B cell (primary cell): ENCODE measurements around the gene CNST. TPM values are rescaled to one million over a fixed set of nuclear protein-coding genes. Genes with fewer than 3 reads are reported as not detected.

Experiments
- ATAC-seq: fragments of 200-7000 bp; cut with Tn5 transposase; one replicate; pipeline ENCODE4 v1.10.0; 2021; ENCODE audit warnings: low read depth, mild to moderate bottlenecking, moderate number of reproducible peaks, moderate library complexity
- CTCF ChIA-PET: fragments of 350-600 bp; sonication (Branson Sonifier 250); formaldehyde crosslinking; loops from one replicate; lab custom pipeline; 2021; ENCODE audit warnings: antibody characterized with exemption, inconsistent platforms; lab: Charles Lee
- POLR2A ChIA-PET: fragments of 350-600 bp; sonication (Branson Sonifier 250); formaldehyde crosslinking; loops from one replicate; lab custom pipeline; 2021; ENCODE audit warnings: antibody characterized with exemption; lab: Charles Lee
- DNase-seq: peaks from one replicate; pipeline ENCODE4 v3.0.0; 2013
- H2AFZ ChIP-seq: 2 replicates; pipeline ENCODE4 v1.6.1; 2012; ENCODE audit warnings: mild to moderate bottlenecking, low read depth, low read length; ENCODE audit not compliant: insufficient read depth, poor library complexity, severe bottlenecking
- H3K27ac ChIP-seq, 2 donors: 1 replicate in 1 of 2; 2 replicates in 1 of 2; pipeline ENCODE4 v1.5.1; 2012 to 2013; ENCODE audit warnings: low read length in 2 of 2, mild to moderate bottlenecking in 2 of 2, moderate library complexity in 1 of 2
- H3K27me3 ChIP-seq, 4 experiments: fragments of 200-600 bp in 1 of 4; sonication (generic) in 1 of 4; replicated peaks in 1 of 4; 1 replicate in 2 of 4; 2 replicates in 2 of 4; pipeline versions ENCODE4 v1.6.1 to v1.7.0; 2013 to 2016; ENCODE audit warnings: low read length in 3 of 4, mild to moderate bottlenecking in 2 of 4, mixed read lengths in 1 of 4, moderate library complexity in 1 of 4; ENCODE audit not compliant: insufficient read depth in 4 of 4, control insufficient read depth in 3 of 4; ENCODE audit errors: control extremely low read depth in 1 of 4
- H3K36me3 ChIP-seq, 2 experiments: replicated peaks in 1 of 2; 1 replicate in 1 of 2; 2 replicates in 1 of 2; pipeline versions ENCODE4 v1.6.1 to v1.7.1; 2013; ENCODE audit warnings: low read length in 1 of 2; ENCODE audit not compliant: insufficient read depth in 2 of 2, control insufficient read depth in 1 of 2; ENCODE audit errors: control extremely low read depth in 1 of 2, extremely low read depth in 1 of 2
- H3K4me1 ChIP-seq, 2 donors: fragments of 200-600 bp in 1 of 2; sonication (generic) in 1 of 2; 1 replicate in 1 of 2; 2 replicates in 1 of 2; pipeline versions ENCODE4 v1.5.1 to v1.6.1; 2013 to 2017; ENCODE audit warnings: low read length in 2 of 2; ENCODE audit not compliant: control insufficient read depth in 2 of 2, insufficient read depth in 2 of 2
- H3K4me2 ChIP-seq: replicated peaks from 2 replicates; pipeline ENCODE3; 2012; ENCODE audit warnings: mild to moderate bottlenecking, low read depth, low read length; ENCODE audit not compliant: poor library complexity, severe bottlenecking
- H3K4me3 ChIP-seq, 5 experiments: fragments of 200-600 bp in 1 of 5; sonication (generic) in 1 of 5; 1 replicate in 3 of 5; 2 replicates in 2 of 5; pipeline versions ENCODE4 v1.5.1 to v1.7.0; 2011 to 2016; ENCODE audit warnings: low read length in 4 of 5, mild to moderate bottlenecking in 4 of 5, low read depth in 2 of 5, control low read depth in 1 of 5, moderate library complexity in 1 of 5; ENCODE audit not compliant: insufficient read depth in 1 of 5; ENCODE audit errors: control extremely low read depth in 1 of 5, extremely low read depth in 1 of 5
- H3K79me2 ChIP-seq: fragments of 200-600 bp; sonication (generic); one replicate; pipeline ENCODE4 v1.6.0; 2016; ENCODE audit warnings: low read length; ENCODE audit not compliant: control insufficient read depth, insufficient read depth
- H3K9ac ChIP-seq: fragments of 200-600 bp; sonication (generic); 2 replicates; pipeline ENCODE4 v1.6.1; 2017; ENCODE audit warnings: mild to moderate bottlenecking, low read length, moderate library complexity
- H3K9me3 ChIP-seq, 3 donors: one replicate each; pipeline versions ENCODE4 v1.6.1 to v1.7.1; 2013; ENCODE audit warnings: low read length in 2 of 3; ENCODE audit not compliant: control insufficient read depth in 2 of 3, insufficient read depth in 1 of 3; ENCODE audit errors: control extremely low read depth in 1 of 3
- H4K20me1 ChIP-seq: 2 replicates; pipeline ENCODE4 v1.6.0; 2012; ENCODE audit warnings: mild to moderate bottlenecking, low read length; ENCODE audit not compliant: insufficient read depth, control insufficient read depth, poor library complexity, severe bottlenecking
- H3K27ac Mint-ChIP-seq: one replicate; pipeline ENCODE4 v1.8.0; 2021; ENCODE audit warnings: mixed read lengths
- H3K27me3 Mint-ChIP-seq: one replicate; pipeline ENCODE4 v1.8.0; 2021; ENCODE audit warnings: mixed read lengths
- H3K4me1 Mint-ChIP-seq: one replicate; pipeline ENCODE4 v1.8.0; 2021; ENCODE audit warnings: mixed read lengths
- H3K4me3 Mint-ChIP-seq: one replicate; pipeline ENCODE4 v1.8.0; 2021; ENCODE audit warnings: mixed read lengths
- H3K9me3 Mint-ChIP-seq: one replicate; pipeline ENCODE4 v1.8.0; 2022; ENCODE audit warnings: mixed read lengths; ENCODE audit not compliant: insufficient read depth
- CTCF ChIP-seq: fragments of 200-600 bp; IDR thresholded peaks from one replicate; pipeline ENCODE4 v1.8.0; 2022; ENCODE audit warnings: antibody characterized with exemption, mild to moderate bottlenecking
- EZH2 ChIP-seq: IDR thresholded peaks from 2 replicates; pipeline ENCODE4 v1.6.1; 2012; ENCODE audit warnings: borderline replicate concordance, low read depth, mild to moderate bottlenecking, moderate library complexity, low read length; ENCODE audit not compliant: insufficient read depth, poor library complexity, severe bottlenecking
- WGBS: methylation state at CpG from one replicate; pipeline ENCODE4 v1.1.5; 2013; ENCODE audit warnings: missing lambda C conversion rate; ENCODE audit not compliant: insufficient coverage; 5-methylcytosine and 5-hydroxymethylcytosine counted together
- intact Hi-C: fragments of 100-400 bp; cut with micrococcal nuclease; formaldehyde crosslinking; loops from one replicate; pipeline ENCODE4 v1.10.0; 2022
- polyA plus RNA-seq: library from polyadenylated mRNA; depleted of rRNA; stranded (reverse); fragments of >200 nt; gene quantifications from 2 replicates; pipeline ENCODE4 v1.2.3, GENCODE V29; 2012
- total RNA-seq, 2 donors: library from RNA; stranded (reverse); fragments of 120-200 nt in 1 of 2; gene quantifications; 1 replicate in 1 of 2; 2 replicates in 1 of 2; pipeline versions ENCODE4 v1.2.3 to v1.2.4, GENCODE V29; 2013 to 2022

Gene CNST
- total and polyA plus RNA-seq, 2 donors (not counting 1 experiment from before 2014, with no cell fraction given), result 26.9 to 54.0 TPM

- Mint-ChIP-seq H3K9me3 (no peaks in the 10 kb centered on the region), H3K27me3 (no peaks in the 10 kb centered on the region), H3K4me3 (no peak overlapping the region), H3K4me1 (peaks cover 42% of the 10 kb centered on the region), H3K27ac (no peak overlapping the region)
- ATAC-seq, result no peak
- no peak overlapping the region for H3K9ac ChIP-seq
- H3K27ac ChIP-seq, result no peak overlapping the region
- H3K4me3 ChIP-seq, result no peak overlapping the region
- H3K9me3 ChIP-seq, result peaks cover 0 to 2% (median 0%) of the 10 kb centered on the region in 3 donors
- ChIA-PET CTCF (no interaction called here), POLR2A (no interaction called here)
- no peaks in the 10 kb centered on the region for H3K27me3 ChIP-seq
- H3K4me1 ChIP-seq, result no peaks in the 10 kb centered on the region
- peaks cover 12 to 34% of the 10 kb centered on the region in 2 experiments for H3K36me3 ChIP-seq
- H4K20me1 ChIP-seq, result peaks cover 84% of the 10 kb centered on the region
- DNase-seq, result no peak
- no peak for TF ChIP-seq CTCF
- TF ChIP-seq EZH2, result no peak
- WGBS, result 87% methylated on average over 3 of the region's 3 CpGs
- intact Hi-C loops, result no loop called here
- H3K79me2 ChIP-seq, result peaks cover 99% of the 10 kb centered on the region
- no peak overlapping the region for H2AFZ ChIP-seq
- no peak overlapping the region for H3K4me2 ChIP-seq
These were observed 28.9 kb downstream of the CNST start for GRCh38 chr1:246595146-246595545.

GRCh38 chr1:246597340-246597739 is 31.1 kb downstream of the CNST start:
- H3K27me3 ChIP-seq, result no peaks in the 10 kb centered on the region
- H3K27ac ChIP-seq, result no peak overlapping the region
- DNase-seq (no peak), ATAC-seq (no peak)
- CTCF ChIA-PET, result no interaction called here
- Mint-ChIP-seq H3K4me3 (no peak overlapping the region), H3K4me1 (peaks cover 45% of the 10 kb centered on the region), H3K9me3 (no peaks in the 10 kb centered on the region), H3K27me3 (no peaks in the 10 kb centered on the region), H3K27ac (no peak overlapping the region)
- H3K4me2 ChIP-seq, result no peak overlapping the region
- no CpG with 5 or more reads among the region's 5 CpGs for WGBS
- H3K4me1 ChIP-seq, result no peaks in the 10 kb centered on the region
- H3K9me3 ChIP-seq, result no peaks in the 10 kb centered on the region
- H3K9ac ChIP-seq, result no peak overlapping the region
- intact Hi-C loops, result no loop called here
- H3K79me2 ChIP-seq, result peaks cover 98% of the 10 kb centered on the region
- H3K36me3 ChIP-seq, result peaks cover 12 to 31% of the 10 kb centered on the region in 2 experiments
- H3K4me3 ChIP-seq, result no peak overlapping the region
- POLR2A ChIA-PET, result no interaction called here
- TF ChIP-seq CTCF (no peak), EZH2 (no peak)
- H4K20me1 ChIP-seq, result peaks cover 82% of the 10 kb centered on the region
- H2AFZ ChIP-seq, result no peak overlapping the region
